Endothelial cell of umbilical vein (primary cell): Measurements from ENCODE around the gene CDC34. TPM values are rescaled to one million over a fixed set of nuclear protein-coding genes. Genes with fewer than 3 reads are reported as not detected.

ENCODE experiments used
- BruUV-seq: library from RNA; stranded (reverse); fragments of 400-500 nt; replicated peaks from 2 replicates; lab custom pipeline; 2021; lab: Mats Ljungman, UMichigan
- CTCF ChIA-PET: fragments of 300-600, 350-600 bp; sonication (Branson Sonifier 250); formaldehyde crosslinking; loops from one replicate; lab custom pipeline; 2021; ENCODE audit warnings: antibody characterized with exemption, inconsistent platforms; lab: Charles Lee
- POLR2A ChIA-PET: fragments of 300-600, 350-600 bp; sonication (Branson Sonifier 250); formaldehyde crosslinking; loops from one replicate; lab custom pipeline; 2021; ENCODE audit warnings: antibody characterized with exemption, inconsistent platforms; lab: Charles Lee
- DNase-seq: peaks from one replicate; pipeline ENCODE4 v3.0.0-alpha.2; 2011; ENCODE audit warnings: low read depth, low spot score
- FAIRE-seq: peaks from 2 replicates; lab custom pipeline; 2011; peaks lifted over from hg19 to GRCh38; lab: Jason Lieb, UNC
- H2AFZ ChIP-seq: 2 replicates; pipeline ENCODE4 v1.6.0; 2012; ENCODE audit warnings: low read depth, low read length, control low read depth, inconsistent platforms
- H3K27ac ChIP-seq: 2 replicates; pipeline ENCODE4 v1.5.1; 2011; ENCODE audit warnings: low read depth, mild to moderate bottlenecking, control low read depth, low read length, moderate library complexity; ENCODE audit not compliant: insufficient read depth
- H3K27me3 ChIP-seq, 2 experiments: 2 replicates each; pipeline versions ENCODE4 v1.6.0 to v1.6.1; 2011; ENCODE audit warnings: low read length in 2 of 2, mixed read lengths in 1 of 2; ENCODE audit not compliant: control insufficient read depth in 2 of 2, insufficient read depth in 2 of 2
- H3K36me3 ChIP-seq, 2 experiments: 2 replicates in 1 of 2; 3 replicates in 1 of 2; pipeline ENCODE4 v1.5.1; 2011; ENCODE audit warnings: low read length in 2 of 2, mild to moderate bottlenecking in 1 of 2, moderate library complexity in 1 of 2; ENCODE audit not compliant: control insufficient read depth in 2 of 2, insufficient read depth in 2 of 2; ENCODE audit errors: extremely low read depth in 1 of 2
- H3K4me1 ChIP-seq: 3 replicates; pipeline ENCODE4 v1.5.1; 2011; ENCODE audit warnings: mild to moderate bottlenecking, low read length; ENCODE audit not compliant: control insufficient read depth, insufficient read depth; ENCODE audit errors: extremely low read depth
- H3K4me2 ChIP-seq: 2 replicates; pipeline ENCODE4 v1.6.1; 2011; ENCODE audit warnings: low read length, control low read depth, mixed read lengths; ENCODE audit not compliant: insufficient read depth
- H3K4me3 ChIP-seq, 3 experiments: fragments of 200-600 bp in 1 of 3; sonication (generic), shearing (Covaris generic) in 1 of 3; replicated peaks in 1 of 3; 2 replicates each; pipeline ENCODE4 v1.5.1; 2011 to 2016; ENCODE audit warnings: control low read depth in 3 of 3, low read length in 3 of 3, mild to moderate bottlenecking in 2 of 3, inconsistent platforms in 1 of 3, low read depth in 1 of 3, moderate library complexity in 1 of 3; ENCODE audit not compliant: insufficient read depth in 1 of 3
- H3K79me2 ChIP-seq: 2 replicates; pipeline ENCODE4 v1.6.0; 2012; ENCODE audit warnings: low read length, inconsistent platforms; ENCODE audit not compliant: control insufficient read depth, insufficient read depth
- H3K9ac ChIP-seq: replicated peaks from 2 replicates; pipeline ENCODE3; 2011; ENCODE audit warnings: low read length, control low read depth; ENCODE audit not compliant: insufficient read depth; ENCODE audit errors: extremely low read depth
- H3K9me1 ChIP-seq: replicated peaks from 3 replicates; pipeline ENCODE4 v1.6.0; 2011; ENCODE audit warnings: mild to moderate bottlenecking, low read length; ENCODE audit not compliant: control insufficient read depth, insufficient read depth; ENCODE audit errors: extremely low read depth
- H3K9me3 ChIP-seq: replicated peaks from 2 replicates; pipeline ENCODE4 v1.5.1; 2012; ENCODE audit warnings: low read length, inconsistent platforms; ENCODE audit not compliant: control insufficient read depth, insufficient read depth
- H4K20me1 ChIP-seq: replicated peaks from 2 replicates; pipeline ENCODE3; 2011; ENCODE audit warnings: mild to moderate bottlenecking, low read length; ENCODE audit not compliant: control insufficient read depth, insufficient read depth; ENCODE audit errors: extremely low read depth
- EZH2 ChIP-seq: IDR thresholded peaks from 2 replicates; pipeline ENCODE4 v1.6.1; 2012; ENCODE audit warnings: borderline replicate concordance, low read depth, mild to moderate bottlenecking, moderate library complexity, low read length, inconsistent platforms; ENCODE audit not compliant: severe bottlenecking
- FOS ChIP-seq: IDR thresholded peaks from 2 replicates; pipeline ENCODE4 v1.6.1; 2011; ENCODE audit warnings: mild to moderate bottlenecking, low read length, moderate library complexity, borderline replicate concordance; ENCODE audit not compliant: insufficient read depth
- GATA2 ChIP-seq: IDR thresholded peaks from 2 replicates; pipeline ENCODE4 v1.7.0; 2011; ENCODE audit warnings: low read depth, mild to moderate bottlenecking, moderate library complexity, mixed read lengths, low read length; ENCODE audit not compliant: insufficient read length, insufficient read depth
- JUN ChIP-seq: IDR thresholded peaks from 2 replicates; pipeline ENCODE4 v1.6.1; 2011; ENCODE audit warnings: borderline replicate concordance, low read depth; ENCODE audit not compliant: insufficient read length, insufficient read depth
- MYC ChIP-seq: IDR thresholded peaks from one replicate; pipeline ENCODE4 v1.6.1; 2011; ENCODE audit warnings: mild to moderate bottlenecking, low read depth, low read length
- POLR2A ChIP-seq: IDR thresholded peaks from 2 replicates; pipeline ENCODE4 v1.6.1; 2012; ENCODE audit warnings: low read depth, mild to moderate bottlenecking, control low read depth, low read length
- POLR2AphosphoS5 ChIP-seq: IDR thresholded peaks from 2 replicates; pipeline ENCODE4 v1.6.1; 2012; ENCODE audit warnings: low read depth, mild to moderate bottlenecking, control low read depth, low read length, moderate library complexity; ENCODE audit not compliant: insufficient read depth
- dilution Hi-C: fragments of 300-500 bp; cut with MboI; formaldehyde crosslinking; loops from one replicate; pipeline ENCODE4 v1.15.0; 2019; ENCODE audit warnings: low sequenced_read_pairs; ENCODE audit not compliant: extremely low pct_ligation_motif_present
- intact Hi-C: fragments of 100-400 bp; cut with micrococcal nuclease; formaldehyde crosslinking; loops from one replicate; pipeline ENCODE4 v1.10.0; 2022
- polyA plus RNA-seq, 4 experiments: library from polyadenylated mRNA; depleted of rRNA in 3 of 4; stranded (reverse) in 3 of 4; unstranded in 1 of 4; fragments of >200 nt; gene quantifications; 2 replicates each; pipeline versions ENCODE4 v1.2.1 to v1.2.3, GENCODE V29; 2011 to 2012; ENCODE audit warnings: missing spikeins in 1 of 4
- total RNA-seq: library from RNA; stranded (reverse); gene quantifications from 2 replicates; pipeline ENCODE4 v1.2.3, GENCODE V29; 2021
- TF ChIP-seq, protein P1 (sequence below), 2 donors: IDR thresholded peaks; 1 replicate in 1 of 2; 2 replicates in 1 of 2; pipeline ENCODE4 v1.5.1; 2011; ENCODE audit warnings: low read length in 2 of 2, mild to moderate bottlenecking in 2 of 2, moderate library complexity in 2 of 2, control low read depth in 1 of 2, inconsistent platforms in 1 of 2, low read depth in 1 of 2; ENCODE audit not compliant: insufficient read depth in 1 of 2; ENCODE audit errors: extremely low read depth in 1 of 2
- TF ChIP-seq, protein P2 (sequence below): IDR thresholded peaks from 2 replicates; pipeline ENCODE4 v1.6.1; 2011; ENCODE audit not compliant: insufficient read depth, insufficient read length

The CDC34 gene
- total and polyA plus RNA-seq, 2 donors (not counting 3 experiments of a cell fraction or from before 2014, with no cell fraction given): 90.4 to 92.9 TPM

DNA sequence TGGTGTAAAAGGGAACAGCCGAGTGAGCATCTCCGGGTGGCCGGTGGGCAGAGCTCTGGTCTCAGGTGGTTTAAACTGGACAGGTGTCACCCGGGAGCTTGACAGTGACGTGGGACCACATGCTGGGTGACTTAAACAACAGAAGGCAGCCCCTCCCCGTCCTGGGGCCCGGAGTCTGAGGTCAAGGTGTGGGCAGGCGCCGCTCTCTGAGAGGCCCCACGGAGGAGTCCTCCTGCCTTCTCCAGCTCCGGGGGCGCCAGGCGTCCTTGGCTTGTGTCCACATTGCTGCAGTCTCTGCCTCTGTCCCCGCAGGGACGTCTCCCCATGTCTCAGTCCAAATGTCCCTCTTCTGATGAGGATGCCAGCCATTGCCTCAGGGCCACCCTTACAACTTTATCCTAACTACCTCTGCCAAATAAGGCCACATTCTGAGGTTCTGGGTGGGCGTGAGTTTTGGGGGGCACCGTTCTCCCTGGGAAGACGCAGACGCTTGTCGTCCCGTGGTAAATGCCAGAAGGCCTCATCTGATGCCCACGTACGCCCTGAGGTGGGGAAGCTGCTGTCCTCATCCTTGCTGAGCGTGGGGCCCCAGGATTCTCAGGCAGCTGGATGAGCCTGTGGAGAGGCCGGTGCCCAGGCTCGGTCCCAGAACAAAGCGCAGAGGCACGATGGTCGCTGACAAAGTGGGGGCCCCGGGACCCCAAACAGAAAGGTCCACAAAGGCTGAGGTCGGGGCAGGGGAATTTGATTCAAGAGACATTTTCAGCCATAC, 25.2 kb downstream of the CDC34 start:
- H3K79me2 ChIP-seq: no peaks in the 10 kb centered on the region
- H3K9me1 ChIP-seq: no peaks in the 10 kb centered on the region
- intact Hi-C loops: no loop called here
- no peak overlapping the region for H2AFZ ChIP-seq
- no peak overlapping the region for H3K4me2 ChIP-seq
- H3K4me3 ChIP-seq: no peak overlapping the region
- ChIA-PET CTCF (interaction anchor here (0.9 to 1.0 kb wide), 2 partner anchors 11 to 69 kb away, joined by 3 to 4 read pairs; no protein-coding TSS in a partner anchor), POLR2A (no interaction called here)
- H3K27ac ChIP-seq: no peak overlapping the region
- dilution Hi-C loops: no loop called here
- FAIRE-seq: no peak
- DNase-seq: no peak
- H3K36me3 ChIP-seq: no peaks in the 10 kb centered on the region
- TF ChIP-seq GATA2: no peak
- no peak for TF ChIP-seq EZH2
- TF ChIP-seq, protein P1, sequence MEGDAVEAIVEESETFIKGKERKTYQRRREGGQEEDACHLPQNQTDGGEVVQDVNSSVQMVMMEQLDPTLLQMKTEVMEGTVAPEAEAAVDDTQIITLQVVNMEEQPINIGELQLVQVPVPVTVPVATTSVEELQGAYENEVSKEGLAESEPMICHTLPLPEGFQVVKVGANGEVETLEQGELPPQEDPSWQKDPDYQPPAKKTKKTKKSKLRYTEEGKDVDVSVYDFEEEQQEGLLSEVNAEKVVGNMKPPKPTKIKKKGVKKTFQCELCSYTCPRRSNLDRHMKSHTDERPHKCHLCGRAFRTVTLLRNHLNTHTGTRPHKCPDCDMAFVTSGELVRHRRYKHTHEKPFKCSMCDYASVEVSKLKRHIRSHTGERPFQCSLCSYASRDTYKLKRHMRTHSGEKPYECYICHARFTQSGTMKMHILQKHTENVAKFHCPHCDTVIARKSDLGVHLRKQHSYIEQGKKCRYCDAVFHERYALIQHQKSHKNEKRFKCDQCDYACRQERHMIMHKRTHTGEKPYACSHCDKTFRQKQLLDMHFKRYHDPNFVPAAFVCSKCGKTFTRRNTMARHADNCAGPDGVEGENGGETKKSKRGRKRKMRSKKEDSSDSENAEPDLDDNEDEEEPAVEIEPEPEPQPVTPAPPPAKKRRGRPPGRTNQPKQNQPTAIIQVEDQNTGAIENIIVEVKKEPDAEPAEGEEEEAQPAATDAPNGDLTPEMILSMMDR (IDR thresholded peaks at IDR 0.05; ENCODE audit: extremely low read depth in 1 of 2, insufficient read depth in 1 of 2, low read depth in 1 of 2, low read length in 2 of 2): no peak
- TF ChIP-seq, protein P2, sequence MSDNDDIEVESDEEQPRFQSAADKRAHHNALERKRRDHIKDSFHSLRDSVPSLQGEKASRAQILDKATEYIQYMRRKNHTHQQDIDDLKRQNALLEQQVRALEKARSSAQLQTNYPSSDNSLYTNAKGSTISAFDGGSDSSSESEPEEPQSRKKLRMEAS: no peak
- TF ChIP-seq POLR2AphosphoS5: no peak
- no peak for TF ChIP-seq MYC
- TF ChIP-seq FOS: no peak
- no peak for TF ChIP-seq JUN
- TF ChIP-seq POLR2A: no peak
- H4K20me1 ChIP-seq: no peaks in the 10 kb centered on the region
- H3K9me3 ChIP-seq: no peaks in the 10 kb centered on the region
- H3K27me3 ChIP-seq: no peaks in the 10 kb centered on the region
- no TSS peak for BruUV-seq
- H3K9ac ChIP-seq: no peak overlapping the region
- H3K4me1 ChIP-seq: no peaks in the 10 kb centered on the region
